ENCODE data around the gene PHF21A. TPM values are rescaled to one million over a fixed set of nuclear protein-coding genes. Genes with fewer than 3 reads are reported as not detected.
"Not testable (repeated sequence)": the region's sequence is repeated elsewhere in the genome, so short reads cannot be mapped to it uniquely, and the experiment has no call there.

Gene PHF21A
- total RNA-seq, 4 donors from 2014 or later: 11.2 to 22.3 (median 15.9) TPM

- no peak for TF ChIP-seq POLR2A (IDR thresholded peaks at IDR 0.05)
- TF ChIP-seq, protein P1, sequence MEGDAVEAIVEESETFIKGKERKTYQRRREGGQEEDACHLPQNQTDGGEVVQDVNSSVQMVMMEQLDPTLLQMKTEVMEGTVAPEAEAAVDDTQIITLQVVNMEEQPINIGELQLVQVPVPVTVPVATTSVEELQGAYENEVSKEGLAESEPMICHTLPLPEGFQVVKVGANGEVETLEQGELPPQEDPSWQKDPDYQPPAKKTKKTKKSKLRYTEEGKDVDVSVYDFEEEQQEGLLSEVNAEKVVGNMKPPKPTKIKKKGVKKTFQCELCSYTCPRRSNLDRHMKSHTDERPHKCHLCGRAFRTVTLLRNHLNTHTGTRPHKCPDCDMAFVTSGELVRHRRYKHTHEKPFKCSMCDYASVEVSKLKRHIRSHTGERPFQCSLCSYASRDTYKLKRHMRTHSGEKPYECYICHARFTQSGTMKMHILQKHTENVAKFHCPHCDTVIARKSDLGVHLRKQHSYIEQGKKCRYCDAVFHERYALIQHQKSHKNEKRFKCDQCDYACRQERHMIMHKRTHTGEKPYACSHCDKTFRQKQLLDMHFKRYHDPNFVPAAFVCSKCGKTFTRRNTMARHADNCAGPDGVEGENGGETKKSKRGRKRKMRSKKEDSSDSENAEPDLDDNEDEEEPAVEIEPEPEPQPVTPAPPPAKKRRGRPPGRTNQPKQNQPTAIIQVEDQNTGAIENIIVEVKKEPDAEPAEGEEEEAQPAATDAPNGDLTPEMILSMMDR (IDR thresholded peaks at IDR 0.05): no peak
- peaks cover 0 to under 1% (median 0%) of the 10 kb centered on the region in 4 donors for H3K27me3 ChIP-seq
- H3K4me1 ChIP-seq: peaks cover 3 to 27% (median 9%) of the 10 kb centered on the region in 3 donors
- no peak overlapping the region for H3K27ac ChIP-seq
- no peak for DNase-seq
- WGBS, 2 donors: 68% methylated on average over 11 of the region's 19 CpGs; no CpG with 5 or more reads in 1 of the 2 donors
- no peaks in the 10 kb centered on the region for H3K9me3 ChIP-seq
- intact Hi-C loops (cut with DNase I): no loop called here
- peaks cover 9 to 25% (median 21%) of the 10 kb centered on the region in 3 donors for H3K36me3 ChIP-seq
- no peak overlapping the region for H3K4me3 ChIP-seq
Observed at GRCh38 chr11:45906096-45906682, 215.1 kb downstream of the PHF21A start.

DNA sequence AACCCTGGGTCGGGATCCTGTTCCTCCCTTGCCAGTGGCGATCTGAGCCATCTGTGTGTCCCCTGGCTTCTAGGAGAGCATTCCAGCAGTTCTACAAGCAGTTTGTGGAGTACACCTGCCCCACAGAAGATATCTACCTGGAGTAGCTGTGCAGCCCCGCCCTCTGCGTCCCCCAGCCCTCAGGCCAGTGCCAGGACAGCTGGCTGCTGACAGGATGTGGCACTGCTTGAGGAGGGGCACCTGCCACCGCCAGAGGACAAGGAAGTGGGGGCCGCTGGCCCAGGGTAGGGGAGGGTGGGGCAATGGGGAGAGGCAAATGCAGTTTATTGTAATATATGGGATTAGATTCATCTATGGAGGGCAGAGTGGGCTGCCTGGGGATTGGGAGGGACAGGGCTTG, 215.7 kb downstream of the PHF21A start:
- WGBS, 2 donors: no CpG with 5 or more reads among the region's 6 CpGs
- DNase-seq; H3K9me3 ChIP-seq; H3K27me3 ChIP-seq; intact Hi-C loops (cut with DNase I); H3K4me3 ChIP-seq; H3K27ac ChIP-seq: not testable (repeated sequence)
- H3K4me1 ChIP-seq: peaks cover 7 to 33% (median 14%) of the 10 kb centered on the region in 3 donors
- H3K36me3 ChIP-seq: peaks cover 7 to 19% (median 15%) of the 10 kb centered on the region in 3 donors

DNA sequence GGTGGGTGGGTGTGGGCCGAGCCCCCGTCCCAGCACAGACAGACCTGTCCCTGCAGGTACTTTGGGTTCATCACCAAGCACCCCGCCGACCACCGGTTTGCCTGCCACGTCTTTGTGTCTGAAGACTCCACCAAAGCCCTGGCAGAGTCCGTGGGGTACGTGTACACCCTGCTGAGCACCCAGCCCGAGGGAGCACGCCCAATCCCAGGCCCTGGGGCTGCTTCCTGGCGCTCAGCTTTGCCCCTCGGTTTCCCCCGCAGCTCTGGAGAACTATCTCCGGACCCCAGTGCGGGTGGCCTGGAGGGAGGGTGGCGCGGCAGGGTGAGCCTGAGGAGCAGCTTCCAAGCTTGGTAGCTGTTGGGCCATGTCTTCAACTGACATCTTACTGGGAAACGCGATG, 216.2 kb downstream of the PHF21A start:
- H3K9me3 ChIP-seq: no peaks in the 10 kb centered on the region
- H3K27ac ChIP-seq: no peak overlapping the region
- H3K36me3 ChIP-seq: peaks cover 2 to 14% (median 10%) of the 10 kb centered on the region in 3 donors
- H3K4me3 ChIP-seq: no peak overlapping the region
- no peak for DNase-seq
- peaks cover 0 to 11% (median 0%) of the 10 kb centered on the region in 4 donors for H3K27me3 ChIP-seq
- TF ChIP-seq POLR2A (IDR thresholded peaks at IDR 0.05): no peak
- TF ChIP-seq, protein P1 (IDR thresholded peaks at IDR 0.05): no peak
- H3K4me1 ChIP-seq: peaks cover 9 to 38% (median 18%) of the 10 kb centered on the region in 3 donors
- intact Hi-C loops (cut with DNase I): no loop called here
- WGBS, 2 donors: 93 to 100% methylated on average over 4 to 5 of the region's 19 CpGs

DNA sequence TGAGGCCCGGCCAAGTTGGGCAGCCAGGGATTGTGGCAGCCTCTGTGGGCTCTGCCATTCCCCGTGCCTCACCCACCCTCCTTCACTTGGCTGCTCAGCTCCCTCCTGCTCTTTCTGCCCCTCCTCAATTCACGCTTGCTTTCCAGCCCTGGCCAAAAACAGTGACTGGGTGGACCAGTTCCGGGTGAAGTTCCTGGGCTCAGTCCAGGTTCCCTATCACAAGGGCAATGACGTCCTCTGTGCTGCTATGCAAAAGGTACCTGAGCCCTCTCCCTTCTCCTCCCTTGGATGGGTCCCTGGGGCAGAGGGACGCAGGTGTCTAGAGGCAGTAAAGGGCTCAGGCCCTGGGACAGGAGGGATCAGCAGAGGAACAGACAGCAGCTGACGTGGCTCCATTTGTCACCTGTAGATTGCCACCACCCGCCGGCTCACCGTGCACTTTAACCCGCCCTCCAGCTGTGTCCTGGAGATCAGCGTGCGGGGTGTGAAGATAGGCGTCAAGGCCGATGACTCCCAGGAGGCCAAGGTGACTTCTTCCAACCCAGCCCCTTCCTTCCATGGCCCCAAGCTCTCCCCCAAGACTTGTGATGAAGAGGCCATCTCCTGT, 216.8 kb downstream of the PHF21A start:
- DNase-seq: no peak
- TF ChIP-seq, protein P1 (IDR thresholded peaks at IDR 0.05): no peak
- TF ChIP-seq POLR2A (IDR thresholded peaks at IDR 0.05): no peak
- WGBS, 2 donors: 65 to 71% methylated on average over 12 to 14 of the region's 15 CpGs

GRCh38 chr11:45902452-45903380, 218.5 kb downstream of the PHF21A start:
- 77% methylated on average over 7 of the region's 56 CpGs; no CpG with 5 or more reads in 1 of the 2 donors for WGBS, 2 donors
- no peak for TF ChIP-seq POLR2A (IDR thresholded peaks at IDR 0.05)
- TF ChIP-seq, protein P1 (IDR thresholded peaks at IDR 0.05): no peak
- Histone ChIP-seq H3K27ac (no peak overlapping the region), H3K4me1 (peaks cover 15 to 43% (median 20%) of the 10 kb centered on the region in 3 donors), H3K4me3 (no peak overlapping the region), H3K27me3 (peaks cover 0 to 33% (median 0%) of the 10 kb centered on the region in 4 donors), H3K9me3 (no peaks in the 10 kb centered on the region), H3K36me3 (no peaks in the 10 kb centered on the region)
- intact Hi-C loops (cut with DNase I): no loop called here
- DNase-seq: no peak

More for the DNA sequence above, 216.8 kb downstream of the PHF21A start:
- Histone ChIP-seq H3K36me3 (peaks cover 0 to 7% (median 5%) of the 10 kb centered on the region in 3 donors), H3K27me3 (peaks cover 0 to 18% (median 0%) of the 10 kb centered on the region in 4 donors), H3K27ac (no peak overlapping the region), H3K9me3 (no peaks in the 10 kb centered on the region), H3K4me3 (no peak overlapping the region), H3K4me1 (peaks cover 12 to 44% (median 20%) of the 10 kb centered on the region in 3 donors)
- intact Hi-C loops (cut with DNase I): no loop called here
